GM03348 (cell line): ENCODE data around the gene ACOX2.

Experiments used
- DNase-seq: peaks from one replicate; pipeline ENCODE4 v3.0.0; 2012; ENCODE audit warnings: low spot score

ACOX2 gene

GRCh38 chr3:58471025-58471887, 65.7 kb downstream of the ACOX2 start:
- DNase-seq: peak; percentile 85

- no peak for DNase-seq
Measured at GRCh38 chr3:58470363-58471024, 66.5 kb downstream of the ACOX2 start.

GRCh38 chr3:58469096-58469495, 67.9 kb downstream of the ACOX2 start:
- DNase-seq: no peak

GRCh38 chr3:58466899-58467563, 70.0 kb downstream of the ACOX2 start:
- DNase-seq: no peak

- no peak for DNase-seq
Measured at GRCh38 chr3:58464866-58465265, 72.1 kb downstream of the ACOX2 start.

- DNase-seq: no peak
Measured at GRCh38 chr3:58463942-58464271, 73.1 kb downstream of the ACOX2 start.

GRCh38 chr3:58463181-58463941, 73.6 kb downstream of the ACOX2 start:
- DNase-seq: peak; percentile 92

- DNase-seq: no peak
Measured at GRCh38 chr3:58462829-58463180, 74.2 kb downstream of the ACOX2 start.

GRCh38 chr3:58459160-58459559, 77.8 kb downstream of the ACOX2 start:
- no peak for DNase-seq
